MM.1S (cell line): ENCODE data around the gene NEURL1B.

Source experiments
- DNase-seq: peaks from one replicate; pipeline ENCODE4 v3.0.0-alpha.2; 2015
- H2AFZ ChIP-seq: fragments of 300-600 bp; sonication (generic); 2 replicates; pipeline ENCODE4 v1.6.0; 2016; ENCODE audit warnings: antibody characterized with exemption, low read length
- H3F3A ChIP-seq: fragments of 300-600 bp; sonication (generic); 2 replicates; pipeline ENCODE4 v1.6.1; 2016; ENCODE audit warnings: mild to moderate bottlenecking, antibody characterized with exemption, low read length, moderate library complexity, mixed read lengths; ENCODE audit not compliant: insufficient read depth
- H3K27ac ChIP-seq: fragments of 300-600 bp; sonication (generic); 2 replicates; pipeline ENCODE4 v1.5.1; 2016; ENCODE audit warnings: mild to moderate bottlenecking, low read length
- H3K27me3 ChIP-seq: fragments of 300-600 bp; sonication (generic); replicated peaks from 2 replicates; pipeline ENCODE4 v1.6.0; 2016; ENCODE audit warnings: low read length; ENCODE audit not compliant: insufficient read depth
- H3K36me3 ChIP-seq: fragments of 300-600 bp; sonication (generic); replicated peaks from 2 replicates; pipeline ENCODE4 v1.6.1; 2016; ENCODE audit warnings: mild to moderate bottlenecking, low read length, mixed read lengths; ENCODE audit not compliant: insufficient read depth
- H3K4me1 ChIP-seq: fragments of 300-600 bp; sonication (generic); 2 replicates; pipeline ENCODE4 v1.6.1; 2016; ENCODE audit warnings: low read length, mixed read lengths
- H3K4me2 ChIP-seq: fragments of 300-600 bp; sonication (generic); 2 replicates; pipeline ENCODE4 v1.6.0; 2016; ENCODE audit warnings: low read depth, low read length
- H3K4me3 ChIP-seq: fragments of 300-600 bp; sonication (generic); 2 replicates; pipeline ENCODE4 v1.5.1; 2016; ENCODE audit warnings: low read length, mixed read lengths
- H3K79me2 ChIP-seq: fragments of 300-600 bp; sonication (generic); 2 replicates; pipeline ENCODE4 v1.6.1; 2016; ENCODE audit warnings: mixed run types, low read length, mixed read lengths
- H3K9ac ChIP-seq: fragments of 300-600 bp; sonication (generic); 2 replicates; pipeline ENCODE4 v1.6.1; 2016; ENCODE audit warnings: low read length, mixed read lengths
- H3K9me2 ChIP-seq: fragments of 300-600 bp; sonication (generic); replicated peaks from 2 replicates; pipeline ENCODE4 v1.6.1; 2016; ENCODE audit warnings: mild to moderate bottlenecking, low read length, mixed read lengths; ENCODE audit not compliant: insufficient read depth
- H3K9me3 ChIP-seq: fragments of 300-600 bp; sonication (generic); replicated peaks from 2 replicates; pipeline ENCODE4 v1.6.1; 2016; ENCODE audit warnings: mild to moderate bottlenecking, low read length, mixed read lengths; ENCODE audit not compliant: insufficient read depth
- H4K20me1 ChIP-seq: fragments of 300-600 bp; sonication (generic); 2 replicates; pipeline ENCODE4 v1.6.1; 2016; ENCODE audit warnings: mild to moderate bottlenecking, low read length, moderate library complexity, mixed read lengths; ENCODE audit not compliant: insufficient read depth
- EZH2 ChIP-seq: fragments of 300-600 bp; sonication (generic); optimal IDR thresholded peaks from 2 replicates; pipeline ENCODE3; 2017; ENCODE audit warnings: low read depth, mild to moderate bottlenecking, antibody characterized with exemption, low read length, mixed read lengths
- EZH2phosphoT487 ChIP-seq: fragments of 300-600 bp; sonication (generic); IDR thresholded peaks from 2 replicates; pipeline ENCODE4 v1.6.1; 2018; ENCODE audit warnings: antibody characterized with exemption, low read length
- TF ChIP-seq, protein P1 (sequence below): fragments of 300-600 bp; sonication (generic); IDR thresholded peaks from 2 replicates; pipeline ENCODE4 v1.5.1; 2016; ENCODE audit warnings: antibody characterized with exemption, low read length, mixed read lengths

Gene NEURL1B

DNA sequence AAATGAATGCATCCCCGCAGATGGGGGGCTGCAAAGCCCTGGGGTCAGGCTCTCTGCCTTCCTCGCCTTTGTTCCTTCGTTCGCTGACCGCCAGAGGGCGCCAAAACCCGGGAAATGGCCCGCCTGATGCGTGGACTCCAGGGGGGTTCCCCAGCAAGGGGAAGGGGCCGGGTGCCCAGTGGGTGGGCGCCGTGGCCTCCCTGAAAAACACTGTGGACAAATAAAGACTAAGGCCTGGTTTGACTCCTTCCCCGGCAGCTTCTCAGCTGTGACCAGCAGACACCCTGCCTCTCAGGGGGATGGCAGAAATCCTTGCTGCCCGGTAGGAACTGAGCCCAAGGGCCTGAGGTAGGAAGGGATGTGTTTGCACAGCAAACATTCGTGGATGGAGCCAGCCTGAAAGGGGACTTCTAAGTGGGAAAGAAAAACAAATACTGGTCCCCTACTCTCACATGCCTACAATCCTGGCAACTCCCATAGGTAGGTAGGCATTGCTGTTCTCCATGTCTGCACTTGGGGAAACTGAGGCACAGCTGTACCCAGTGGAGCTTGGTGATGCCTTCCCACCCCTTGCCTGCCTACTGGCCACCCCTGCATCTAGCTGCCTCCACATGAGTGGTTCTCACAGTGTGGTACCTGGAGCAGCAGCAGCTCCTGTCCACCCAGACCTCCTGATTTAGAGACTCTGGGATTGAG lies 72.2 kb downstream of the NEURL1B start:
- Histone ChIP-seq H4K20me1 (no peaks in the 10 kb centered on the region), H3K79me2 (no peaks in the 10 kb centered on the region), H3K4me2 (peak overlapping the region; percentile 68), H3K9me3 (no peaks in the 10 kb centered on the region), H3K4me1 (no peaks in the 10 kb centered on the region), H3K27ac (no peak overlapping the region), H3K36me3 (no peaks in the 10 kb centered on the region), H3K9me2 (no peaks in the 10 kb centered on the region), H3K4me3 (no peak overlapping the region), H2AFZ (peak overlapping the region; percentile 58), H3F3A (no peaks in the 10 kb centered on the region), H3K9ac (no peak overlapping the region), H3K27me3 (peaks cover 28% of the 10 kb centered on the region)
- TF ChIP-seq EZH2: no peak
- TF ChIP-seq, protein P1, sequence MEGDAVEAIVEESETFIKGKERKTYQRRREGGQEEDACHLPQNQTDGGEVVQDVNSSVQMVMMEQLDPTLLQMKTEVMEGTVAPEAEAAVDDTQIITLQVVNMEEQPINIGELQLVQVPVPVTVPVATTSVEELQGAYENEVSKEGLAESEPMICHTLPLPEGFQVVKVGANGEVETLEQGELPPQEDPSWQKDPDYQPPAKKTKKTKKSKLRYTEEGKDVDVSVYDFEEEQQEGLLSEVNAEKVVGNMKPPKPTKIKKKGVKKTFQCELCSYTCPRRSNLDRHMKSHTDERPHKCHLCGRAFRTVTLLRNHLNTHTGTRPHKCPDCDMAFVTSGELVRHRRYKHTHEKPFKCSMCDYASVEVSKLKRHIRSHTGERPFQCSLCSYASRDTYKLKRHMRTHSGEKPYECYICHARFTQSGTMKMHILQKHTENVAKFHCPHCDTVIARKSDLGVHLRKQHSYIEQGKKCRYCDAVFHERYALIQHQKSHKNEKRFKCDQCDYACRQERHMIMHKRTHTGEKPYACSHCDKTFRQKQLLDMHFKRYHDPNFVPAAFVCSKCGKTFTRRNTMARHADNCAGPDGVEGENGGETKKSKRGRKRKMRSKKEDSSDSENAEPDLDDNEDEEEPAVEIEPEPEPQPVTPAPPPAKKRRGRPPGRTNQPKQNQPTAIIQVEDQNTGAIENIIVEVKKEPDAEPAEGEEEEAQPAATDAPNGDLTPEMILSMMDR: peak; percentile 93
- peak; percentile 41 for DNase-seq

DNA sequence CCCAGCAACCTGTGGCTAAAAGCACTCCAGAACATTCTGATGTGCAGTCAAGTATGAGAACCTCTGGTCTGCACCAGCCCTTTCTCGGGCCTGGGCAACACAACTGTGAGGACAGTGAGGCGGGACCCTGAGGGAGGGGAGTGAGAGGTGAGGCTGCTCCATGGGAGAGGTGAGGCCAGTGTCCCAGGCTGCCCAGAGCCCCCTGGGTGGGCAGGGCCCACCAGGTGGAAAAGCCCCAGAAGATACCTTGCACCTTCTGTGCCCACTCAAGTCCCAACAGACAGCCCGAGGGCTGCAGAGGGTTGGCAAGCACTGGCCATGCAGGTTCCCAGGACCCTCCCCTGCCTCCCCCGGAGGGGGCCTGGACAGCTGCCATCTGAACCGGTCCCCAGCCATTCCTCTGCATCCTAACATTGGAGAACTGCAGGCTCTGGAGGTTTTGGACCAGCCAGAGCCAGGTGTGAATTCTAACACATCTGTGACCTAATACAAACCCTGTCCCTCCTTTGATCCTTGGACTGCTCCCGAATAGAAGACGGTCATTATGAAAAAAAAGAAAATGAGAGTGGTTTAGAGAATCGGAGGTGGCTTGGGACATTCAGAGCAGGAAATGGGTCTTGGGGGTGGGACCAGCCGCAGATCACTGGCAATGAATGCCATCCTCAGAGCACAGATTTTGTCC lies 72.9 kb downstream of the NEURL1B start:
- H3F3A ChIP-seq: no peaks in the 10 kb centered on the region
- TF ChIP-seq, protein P1: no peak
- H3K27ac ChIP-seq: no peak overlapping the region
- no peak overlapping the region for H3K9ac ChIP-seq
- no peaks in the 10 kb centered on the region for H3K36me3 ChIP-seq
- H2AFZ ChIP-seq: no peak overlapping the region
- H3K79me2 ChIP-seq: no peaks in the 10 kb centered on the region
- no peak overlapping the region for H3K4me3 ChIP-seq
- H3K4me1 ChIP-seq: no peaks in the 10 kb centered on the region
- no peak for DNase-seq
- peaks cover 21% of the 10 kb centered on the region for H3K27me3 ChIP-seq
- H4K20me1 ChIP-seq: no peaks in the 10 kb centered on the region
- H3K4me2 ChIP-seq: no peak overlapping the region
- H3K9me3 ChIP-seq: no peaks in the 10 kb centered on the region
- H3K9me2 ChIP-seq: no peaks in the 10 kb centered on the region

DNA sequence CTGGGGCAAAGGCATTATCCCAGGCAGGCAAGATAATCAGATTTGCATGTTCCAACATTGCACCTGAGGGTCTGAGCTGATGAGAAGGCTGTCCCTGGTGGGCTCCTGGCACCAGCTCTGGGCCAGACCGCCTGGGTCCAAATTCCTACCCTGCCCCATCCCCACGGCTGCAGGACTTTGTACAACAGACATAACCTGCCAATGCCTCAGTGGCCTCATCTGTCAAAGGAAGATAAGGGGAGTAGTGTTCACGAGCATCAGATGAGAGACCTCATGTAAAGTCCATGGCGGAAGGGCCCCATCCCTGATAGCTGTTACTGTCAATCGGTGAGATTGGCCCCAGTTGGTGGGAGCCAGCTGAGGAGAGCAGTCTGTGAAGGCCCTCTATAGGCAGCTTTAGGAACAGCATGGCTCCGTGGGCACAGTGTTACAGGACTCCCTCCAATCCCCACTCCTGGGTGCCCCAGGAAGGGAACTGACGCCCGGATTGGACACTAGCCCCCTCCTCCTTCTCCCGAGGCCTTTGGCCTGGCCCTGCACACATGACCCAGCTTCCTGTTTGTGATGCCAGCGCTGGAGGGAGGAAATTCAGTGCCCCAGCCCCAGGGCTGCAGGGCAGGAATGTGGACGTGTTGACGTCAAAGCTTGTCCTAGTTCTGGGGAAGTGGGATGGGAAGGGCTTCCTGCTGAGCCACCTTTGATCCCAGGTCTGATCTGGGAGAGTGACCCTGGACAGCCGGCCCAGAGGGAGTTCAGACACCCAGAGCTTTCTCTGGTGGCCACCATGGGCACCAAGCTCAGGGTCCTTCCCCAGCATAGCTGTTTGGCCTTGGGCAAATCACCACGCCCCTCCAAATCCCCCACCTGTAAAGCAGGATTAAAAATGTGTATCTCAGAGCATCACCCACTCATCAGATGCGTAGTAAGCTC lies 73.7 kb downstream of the NEURL1B start:
- peak; percentile 18 for DNase-seq

More for the DNA sequence above, 73.7 kb downstream of the NEURL1B start:
- Histone ChIP-seq H3K27ac (no peak overlapping the region), H3K9me3 (no peaks in the 10 kb centered on the region), H3K4me3 (no peak overlapping the region), H3K27me3 (peaks cover 15% of the 10 kb centered on the region), H4K20me1 (no peaks in the 10 kb centered on the region), H3K36me3 (no peaks in the 10 kb centered on the region), H2AFZ (no peak overlapping the region), H3K79me2 (no peaks in the 10 kb centered on the region), H3K9ac (no peak overlapping the region), H3K4me2 (no peak overlapping the region), H3K4me1 (no peaks in the 10 kb centered on the region), H3K9me2 (no peaks in the 10 kb centered on the region), H3F3A (no peaks in the 10 kb centered on the region)
- TF ChIP-seq EZH2phosphoT487: no peak
- no peak for TF ChIP-seq EZH2
- TF ChIP-seq, protein P1: peak; percentile 57
